Fibroblast of skin of abdomen (primary cell): Measurements from ENCODE around the gene MAPK8IP1.

Experiments
- DNase-seq: peaks from one replicate; pipeline ENCODE4 v3.0.0-alpha.2; 2013

The MAPK8IP1 gene

DNA sequence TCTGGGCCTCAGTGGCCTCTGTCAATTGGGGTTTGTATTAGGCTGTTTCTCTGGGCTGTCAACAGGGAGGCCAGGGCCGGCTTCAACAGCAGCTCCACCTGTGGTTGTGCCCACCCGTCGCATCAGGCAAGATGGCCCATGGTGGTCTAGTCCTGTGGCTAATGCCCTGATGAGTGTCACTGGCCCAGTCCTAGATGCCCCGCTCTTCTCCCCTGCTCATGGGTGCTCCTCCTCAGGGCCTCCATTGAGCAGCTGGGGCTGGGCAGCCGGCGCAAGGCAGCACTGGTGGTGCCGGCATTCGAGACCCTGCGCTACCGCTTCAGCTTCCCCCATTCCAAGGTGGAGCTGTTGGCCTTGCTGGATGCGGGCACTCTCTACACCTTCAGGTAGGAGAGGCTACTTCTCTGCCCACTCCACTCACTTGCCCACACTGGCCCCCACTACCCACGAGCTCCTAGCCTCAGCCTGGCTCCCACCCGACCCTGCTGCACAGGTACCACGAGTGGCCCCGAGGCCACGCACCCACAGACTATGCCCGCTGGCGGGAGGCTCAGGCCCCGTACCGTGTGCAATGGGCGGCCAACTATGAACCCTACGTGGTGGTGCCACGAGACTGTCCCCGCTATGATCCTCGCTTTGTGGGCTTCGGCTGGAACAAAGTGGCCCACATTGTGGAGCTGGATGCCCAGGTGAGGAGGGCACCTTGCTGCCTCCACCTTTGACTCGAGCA lies 42.4 kb downstream of the MAPK8IP1 start:
- DNase-seq: no peak

DNA sequence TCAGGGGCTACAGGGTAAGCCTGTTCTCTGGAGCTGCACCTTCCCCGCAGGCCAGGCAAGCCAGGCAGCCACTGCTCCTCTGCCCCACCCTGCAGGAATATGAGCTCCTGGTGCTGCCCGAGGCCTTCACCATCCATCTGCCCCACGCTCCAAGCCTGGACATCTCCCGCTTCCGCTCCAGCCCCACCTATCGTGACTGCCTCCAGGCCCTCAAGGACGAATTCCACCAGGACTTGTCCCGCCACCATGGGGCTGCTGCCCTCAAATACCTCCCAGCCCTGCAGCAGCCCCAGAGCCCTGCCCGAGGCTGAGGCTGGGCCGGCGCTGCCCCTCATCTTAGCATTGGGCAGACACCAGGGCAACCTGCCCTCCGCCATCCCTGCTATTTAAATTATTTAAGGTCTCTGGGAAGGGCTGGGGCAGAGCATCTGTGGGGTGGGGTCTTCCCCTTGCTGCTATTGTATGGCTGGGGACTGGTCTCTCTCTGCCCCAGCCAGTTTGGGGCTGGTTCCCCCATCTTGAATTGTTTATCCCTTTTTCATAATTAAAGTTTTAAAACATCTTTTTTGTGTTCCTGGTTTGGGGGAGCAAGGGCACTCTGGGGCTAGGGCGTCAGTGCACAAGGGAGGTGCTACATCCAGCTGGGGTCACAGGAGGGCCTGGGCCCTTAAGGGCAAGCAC lies 43.2 kb downstream of the MAPK8IP1 start:
- no peak for DNase-seq

DNA sequence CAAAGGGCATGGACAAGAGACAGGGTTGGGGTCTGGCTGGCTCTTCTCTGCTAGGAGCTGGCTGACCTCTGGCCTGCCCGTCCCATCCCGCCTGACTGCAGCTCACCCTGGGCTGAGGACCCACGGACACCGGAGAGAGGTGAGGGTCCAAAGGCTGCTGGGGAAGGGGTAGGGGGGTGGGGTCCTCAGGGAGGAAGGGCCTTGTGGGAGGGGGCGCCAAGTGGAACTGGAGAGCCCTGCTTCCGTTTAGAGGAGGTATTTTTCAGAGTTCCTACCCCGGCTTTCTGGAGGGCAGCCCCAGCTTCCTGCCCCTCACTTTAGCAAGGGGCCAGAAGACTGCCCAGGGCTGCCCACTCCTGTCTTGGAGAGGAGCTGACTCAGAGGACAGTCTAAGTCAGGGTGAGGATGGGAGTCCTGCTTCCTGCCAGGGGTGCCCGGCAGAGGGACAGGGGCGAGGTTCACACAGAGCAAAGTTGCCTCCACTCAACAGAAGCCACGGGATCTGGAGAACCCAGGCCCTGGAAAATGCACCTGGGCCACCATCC lies 44.1 kb downstream of the MAPK8IP1 start:
- no peak for DNase-seq

DNA sequence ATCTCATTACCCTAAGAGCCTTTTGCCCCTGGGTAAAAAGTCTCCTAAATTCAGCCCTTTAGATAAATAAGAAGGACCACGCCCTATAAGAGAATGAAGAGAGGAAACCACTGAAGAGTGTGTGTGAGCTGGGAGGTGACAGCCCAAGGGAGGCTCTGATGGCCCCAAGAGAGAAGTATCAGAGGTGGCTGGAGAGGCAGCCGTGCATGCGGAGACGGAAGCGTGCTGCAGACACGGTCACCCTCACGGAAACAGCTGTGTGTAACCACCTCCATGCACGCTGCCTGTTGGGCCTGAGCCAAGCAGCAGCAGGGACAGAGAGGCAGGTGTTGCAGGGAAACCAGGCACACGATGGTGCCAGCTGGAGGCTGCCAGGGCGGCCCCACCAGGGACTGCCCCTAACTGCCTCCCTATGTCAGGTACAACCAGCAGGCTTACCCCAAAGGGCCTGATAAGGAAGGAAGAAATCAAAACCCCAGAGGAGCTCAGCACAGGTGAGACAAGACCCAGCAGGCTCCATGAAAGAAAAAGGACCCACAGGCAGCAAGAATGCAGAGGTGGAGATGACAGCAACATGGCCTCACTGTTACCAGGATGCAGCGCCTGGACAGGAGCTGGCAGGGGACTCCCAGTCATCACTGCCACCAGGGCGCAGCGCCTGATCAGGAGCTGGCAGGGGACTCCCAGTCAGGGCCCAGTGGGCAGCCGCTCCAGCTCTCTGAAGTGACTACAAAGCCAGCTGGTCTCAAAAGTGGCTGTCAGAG lies 44.8 kb downstream of the MAPK8IP1 start:
- no peak for DNase-seq

DNA sequence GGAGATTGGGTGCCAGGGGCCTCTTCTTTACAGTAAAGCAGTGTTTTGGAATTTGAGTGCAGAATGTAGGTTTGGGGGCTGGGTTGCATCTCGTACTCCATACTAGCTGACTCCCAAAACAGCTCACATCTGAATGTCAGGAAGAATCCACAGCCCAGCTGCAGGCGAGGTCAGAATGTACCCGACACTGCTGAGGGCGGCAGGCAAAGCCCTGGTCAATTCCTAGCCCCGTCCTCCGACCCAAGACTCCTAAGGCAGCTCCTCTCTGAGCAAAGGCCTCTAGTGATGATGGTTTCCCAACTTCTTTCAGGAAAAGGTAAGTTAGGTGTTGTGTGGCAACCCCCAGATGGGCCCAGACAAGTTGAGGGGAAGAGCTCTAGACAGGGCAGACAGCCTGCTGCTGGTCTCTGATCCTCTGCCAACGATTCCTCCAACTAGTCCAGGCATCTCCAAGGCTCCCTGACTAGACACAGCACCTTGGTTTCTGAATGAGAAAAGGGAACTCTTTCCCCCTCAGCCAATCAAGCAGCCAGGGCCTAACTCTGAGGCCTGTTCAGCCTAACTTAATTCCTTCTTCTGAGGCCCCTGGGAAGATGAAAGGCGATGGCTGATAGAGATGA lies 45.6 kb downstream of the MAPK8IP1 start:
- DNase-seq: no peak

DNA sequence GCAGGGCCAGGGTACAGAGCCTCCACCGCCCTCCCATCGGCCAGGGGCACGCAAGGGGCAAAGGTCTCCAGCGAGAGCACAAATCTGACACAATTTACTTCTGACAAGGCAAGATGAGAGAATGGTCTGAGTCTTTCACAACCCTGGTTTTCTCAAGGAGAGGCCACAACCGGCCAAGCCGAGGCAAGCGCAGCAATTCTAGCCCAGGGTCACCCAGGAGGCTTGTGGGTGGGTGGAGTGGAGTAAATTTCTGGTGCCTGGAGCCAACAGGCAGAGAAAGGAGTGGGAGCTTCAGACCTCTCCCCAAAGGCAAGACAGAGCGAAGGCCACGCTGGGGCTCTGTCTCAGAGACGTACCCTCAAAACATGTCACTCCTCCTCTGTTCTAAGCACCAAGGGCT lies 46.3 kb downstream of the MAPK8IP1 start:
- no peak for DNase-seq

DNA sequence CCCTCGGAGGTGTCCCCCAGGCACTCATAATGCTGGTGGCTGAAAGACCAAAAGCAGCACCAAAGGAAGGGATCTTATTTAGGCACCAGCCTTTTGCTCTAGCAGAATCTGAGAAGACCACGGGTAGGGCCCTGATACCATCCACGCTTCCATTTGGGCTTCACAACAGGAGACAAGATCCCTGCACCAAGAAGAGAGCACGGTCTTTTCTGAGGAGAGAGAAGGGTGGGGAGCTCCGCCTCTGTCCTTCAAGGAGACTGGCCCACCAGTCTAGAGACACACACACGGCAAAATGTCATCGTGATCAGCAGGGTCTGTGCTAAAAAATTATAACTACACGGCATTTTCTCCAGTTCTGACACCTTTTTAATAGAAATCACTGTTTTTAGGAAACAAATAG lies 46.8 kb downstream of the MAPK8IP1 start:
- DNase-seq: no peak

DNA sequence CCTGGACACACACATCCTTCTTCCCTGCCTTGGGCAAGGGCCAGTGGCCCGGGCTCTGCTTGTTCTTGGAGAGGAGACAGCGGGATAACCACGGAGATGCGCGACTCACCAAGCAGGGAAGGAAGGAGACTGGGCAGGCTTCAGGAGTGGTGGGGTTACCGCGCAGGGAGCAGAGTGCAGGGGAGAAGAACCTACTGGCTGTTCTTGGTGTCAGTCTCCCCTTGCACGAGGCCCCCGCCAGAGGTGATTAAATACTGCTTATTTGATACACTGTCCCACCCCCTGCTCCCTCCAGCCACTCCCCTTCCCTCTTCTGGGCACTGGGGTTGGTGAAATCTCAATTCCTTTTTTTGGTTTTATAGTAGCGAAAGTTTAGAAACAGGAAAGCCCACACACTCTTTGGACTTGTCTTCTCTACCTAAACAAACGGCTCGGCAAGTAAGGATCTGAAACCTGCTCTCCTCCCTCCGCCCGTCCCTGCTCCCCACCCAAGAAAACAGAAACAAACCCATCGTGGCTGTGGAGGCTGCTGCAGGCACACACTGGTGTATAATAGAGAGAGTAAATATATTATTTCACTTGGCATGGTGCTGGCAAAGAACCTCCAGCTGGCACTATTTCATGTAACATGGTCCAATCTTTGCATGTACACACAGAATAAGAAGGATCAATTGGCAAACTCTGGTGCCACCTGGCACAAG lies 47.8 kb downstream of the MAPK8IP1 start:
- DNase-seq: peak; percentile 52

DNA sequence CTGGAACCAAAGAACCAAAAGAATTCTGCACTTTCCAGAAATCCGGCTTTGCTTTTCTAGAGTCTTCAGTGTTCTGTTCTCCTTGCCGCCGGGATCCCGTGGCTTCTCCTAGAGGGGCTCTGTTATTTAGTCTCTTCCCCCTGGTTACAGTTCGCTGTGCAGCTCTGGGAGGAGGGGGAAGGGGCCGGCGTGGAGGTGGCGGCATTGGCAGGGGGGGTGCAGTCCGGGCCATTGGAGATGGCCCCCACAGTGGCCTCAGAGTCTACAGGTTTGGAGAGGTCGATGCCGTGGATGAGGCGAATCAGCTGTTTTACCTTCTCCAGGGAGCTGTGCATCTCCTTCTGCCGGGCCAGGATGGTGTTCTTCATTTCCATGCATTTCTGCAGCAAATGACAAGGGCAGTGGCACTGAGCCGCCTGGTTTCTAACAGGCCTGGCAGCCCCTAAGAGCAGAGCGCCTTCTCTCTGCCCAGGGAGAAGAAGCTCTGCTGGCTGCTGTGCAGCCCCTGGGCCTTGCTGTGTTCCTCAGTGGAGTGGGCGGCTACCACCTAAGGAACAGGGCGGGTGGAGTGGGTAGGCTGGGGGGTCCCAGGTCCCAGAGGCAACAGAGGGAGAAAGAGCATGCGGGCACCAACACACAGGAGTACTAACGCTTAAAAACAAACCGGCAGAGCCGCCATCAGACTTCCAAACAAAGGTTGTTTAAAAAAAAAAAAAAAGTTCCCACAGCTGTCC lies 48.6 kb downstream of the MAPK8IP1 start:
- DNase-seq: no peak

DNA sequence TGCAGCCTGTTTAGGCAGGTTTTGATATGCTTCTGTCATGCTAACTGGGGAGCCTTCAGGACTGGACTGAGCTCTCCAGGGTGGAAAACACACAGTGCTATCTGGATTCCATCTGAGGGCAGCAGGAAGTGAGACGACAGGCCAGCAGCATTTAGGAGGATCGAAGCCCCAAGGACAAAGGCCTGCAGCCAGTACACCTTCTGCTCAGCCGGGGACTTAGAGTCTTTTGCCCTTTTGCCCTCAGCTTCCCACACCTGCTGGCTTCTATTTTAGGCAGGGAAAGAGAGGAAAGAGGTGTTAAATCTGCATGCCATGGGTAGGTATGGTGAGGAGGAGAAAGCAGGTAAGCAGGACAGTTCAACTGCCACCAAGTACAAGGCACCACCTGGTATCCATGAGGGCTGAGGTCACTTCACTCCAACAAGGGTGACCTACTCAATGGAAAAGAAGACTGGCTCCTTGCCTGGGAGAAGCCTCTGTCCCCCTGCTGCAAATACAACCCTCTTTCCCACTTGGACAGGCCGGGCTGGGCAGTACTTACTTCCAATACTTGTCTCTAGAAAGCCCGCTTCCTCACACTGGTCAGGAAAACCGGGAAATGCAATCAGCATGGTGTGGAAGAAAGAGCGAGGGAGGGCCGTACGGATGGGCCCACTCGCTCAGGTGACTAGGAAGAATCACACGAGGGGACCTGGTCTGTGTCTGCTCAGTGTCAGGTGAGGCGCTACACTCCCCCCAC lies 49.3 kb downstream of the MAPK8IP1 start:
- no peak for DNase-seq

DNA sequence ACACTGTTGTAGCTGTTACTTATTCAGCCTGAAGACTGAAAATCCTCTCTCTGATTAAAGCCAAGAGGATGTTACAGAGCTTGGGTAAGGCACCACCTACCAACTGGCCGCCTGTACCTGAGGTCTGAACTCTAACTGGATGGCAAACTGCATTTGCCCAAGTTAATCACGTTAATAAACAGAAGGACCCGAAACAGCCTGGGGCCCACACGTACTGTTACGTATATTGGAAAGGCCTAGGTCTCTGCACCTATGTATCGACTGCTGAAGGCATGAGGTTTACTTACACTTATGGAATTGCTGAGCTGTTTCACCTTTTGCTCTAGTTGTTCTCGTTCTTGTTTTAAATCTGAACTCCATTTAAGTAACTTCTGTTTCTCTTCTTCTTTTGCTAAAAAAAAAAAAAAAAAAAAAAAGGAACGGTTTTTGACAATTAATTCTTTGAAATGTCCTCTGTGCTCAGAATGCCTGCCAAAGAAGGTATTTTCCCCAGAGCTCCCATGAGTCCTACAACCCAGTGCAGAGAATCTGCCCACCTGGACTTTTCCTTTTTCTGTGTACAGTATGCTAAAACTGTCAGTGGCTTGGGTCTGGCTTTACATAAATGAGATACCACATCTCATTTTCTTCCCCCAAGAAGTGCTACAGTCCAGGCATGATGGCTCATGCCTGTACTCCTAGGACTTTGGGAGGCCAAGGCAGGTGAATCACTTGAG lies 50.1 kb downstream of the MAPK8IP1 start:
- no peak for DNase-seq

DNA sequence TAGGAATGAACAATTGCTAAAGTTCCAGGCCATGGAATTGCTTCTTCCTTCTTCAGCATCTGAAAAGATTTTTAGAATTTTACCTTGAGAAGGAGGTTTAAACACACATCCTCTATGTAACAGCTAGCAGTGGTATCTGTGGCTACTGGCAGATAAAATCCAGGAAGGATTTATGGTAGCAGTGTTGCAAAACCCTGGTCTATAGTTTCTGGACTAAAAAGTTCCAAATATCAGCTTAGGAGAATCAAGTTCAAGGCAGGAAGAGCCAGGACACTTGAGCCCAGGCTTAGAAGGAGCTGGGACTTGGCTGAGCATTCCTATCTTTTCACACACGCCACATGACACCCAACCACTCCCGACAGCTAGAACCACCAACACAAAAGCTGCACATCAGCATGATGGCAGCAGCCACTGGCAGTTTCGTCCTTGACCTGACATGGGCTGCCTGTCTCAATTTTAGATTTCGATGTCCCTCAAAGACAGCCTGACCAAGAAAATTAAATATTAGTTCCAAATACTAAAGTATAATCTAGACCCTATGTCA lies 51.1 kb downstream of the MAPK8IP1 start:
- DNase-seq: no peak

DNA sequence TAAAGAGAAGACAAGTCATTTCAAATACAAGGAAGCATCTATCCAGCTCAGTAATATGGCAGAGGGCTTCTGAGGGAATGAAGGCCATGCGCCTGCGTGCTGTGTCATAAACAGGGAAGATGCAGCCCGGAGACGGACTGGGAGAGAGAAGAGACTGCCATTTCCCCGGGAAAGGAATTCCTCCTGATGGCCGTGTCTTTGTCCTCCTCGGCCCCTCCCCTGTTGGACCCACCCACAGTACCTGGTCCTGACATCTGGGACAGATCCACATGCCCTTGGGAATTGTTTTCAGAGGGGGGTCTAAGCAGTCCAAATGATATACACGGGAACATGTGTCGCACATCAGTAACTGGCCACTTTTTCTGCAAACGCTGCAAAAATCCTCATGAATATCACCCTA lies 52.5 kb downstream of the MAPK8IP1 start:
- DNase-seq: no peak

DNA sequence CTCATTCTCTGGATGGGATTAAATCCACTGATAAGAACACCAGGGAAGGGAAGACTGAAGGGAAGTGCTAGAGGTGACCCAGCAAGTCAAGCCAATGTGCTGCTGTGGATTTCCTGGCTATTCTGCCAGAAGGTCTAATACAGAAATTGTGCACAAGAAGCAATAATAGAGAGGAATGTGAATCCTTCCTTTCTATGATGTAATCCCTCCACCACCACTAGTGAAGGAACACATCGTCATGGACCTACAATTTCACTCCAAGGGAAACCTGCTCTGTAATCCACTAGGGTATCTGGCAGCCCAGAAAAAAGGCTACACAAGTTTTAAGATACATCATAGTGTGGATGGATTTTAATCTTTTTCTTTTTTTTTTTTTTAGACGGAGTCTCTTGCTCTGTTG lies 54.4 kb downstream of the MAPK8IP1 start:
- DNase-seq: peak; percentile 18

DNA sequence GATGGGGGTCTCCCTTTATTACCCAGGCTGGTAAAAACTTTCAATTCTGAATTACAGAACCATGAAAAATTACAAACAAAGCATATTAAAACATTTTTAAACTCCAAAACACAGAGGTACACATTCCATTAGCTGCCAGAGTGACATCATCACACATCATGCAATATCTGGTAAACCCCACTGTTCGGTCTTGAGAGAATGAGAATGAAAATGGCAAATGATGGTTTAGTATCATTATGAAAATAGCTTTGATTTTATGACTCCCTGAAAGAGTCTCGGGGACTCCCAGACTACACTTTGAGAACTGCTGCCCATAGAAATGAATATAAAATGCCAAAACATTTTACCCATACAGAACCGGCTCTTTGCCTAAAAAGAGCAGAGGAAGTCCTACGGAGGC lies 55.8 kb downstream of the MAPK8IP1 start:
- DNase-seq: no peak

DNA sequence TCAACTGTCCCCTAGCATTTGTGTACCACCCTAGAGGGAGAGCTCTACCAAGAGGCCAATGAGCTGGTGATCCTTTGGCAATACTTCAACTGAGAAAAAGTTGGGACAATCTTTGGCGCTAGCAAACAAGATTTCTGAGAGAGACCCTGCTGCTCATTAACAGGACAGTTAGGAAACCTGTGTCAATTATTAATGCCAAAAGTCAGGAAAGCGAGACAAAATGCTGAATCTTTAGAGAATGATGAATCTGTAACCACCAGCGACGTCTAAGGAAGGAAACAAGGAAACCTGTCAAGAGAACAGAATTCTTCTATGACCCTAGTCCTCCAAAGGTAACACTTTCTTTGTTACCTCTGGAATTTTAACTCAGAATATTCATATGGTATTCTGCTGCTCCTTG lies 56.9 kb downstream of the MAPK8IP1 start:
- no peak for DNase-seq

DNA sequence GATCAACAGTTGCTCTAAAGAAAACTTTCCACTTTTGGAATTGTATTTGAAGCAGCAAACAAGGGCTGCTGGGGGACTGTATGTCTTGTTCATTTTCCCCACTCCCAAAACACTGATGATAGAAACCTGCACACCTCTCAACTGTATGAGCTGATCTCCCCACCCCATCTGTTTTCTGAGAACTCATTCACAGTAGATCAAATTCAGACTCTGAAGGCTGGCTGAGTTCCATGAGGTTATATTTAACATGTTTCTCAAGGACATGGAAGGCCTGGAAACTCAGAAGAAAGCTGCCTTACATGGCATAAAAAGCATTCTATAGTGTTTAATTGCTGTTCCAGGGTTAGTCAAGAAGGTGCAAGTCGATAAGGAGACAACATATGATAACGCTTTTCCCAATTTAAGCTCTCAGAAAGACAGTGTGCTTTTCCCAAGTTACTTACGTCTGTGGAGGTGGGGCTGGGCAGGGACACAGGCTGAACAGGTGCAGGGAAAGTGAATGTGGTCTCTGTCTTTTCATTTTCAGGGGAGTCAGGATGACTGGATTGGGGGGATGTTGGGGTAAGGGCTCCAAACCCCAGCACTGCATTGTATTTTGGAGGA lies 60.0 kb downstream of the MAPK8IP1 start:
- no peak for DNase-seq

DNA sequence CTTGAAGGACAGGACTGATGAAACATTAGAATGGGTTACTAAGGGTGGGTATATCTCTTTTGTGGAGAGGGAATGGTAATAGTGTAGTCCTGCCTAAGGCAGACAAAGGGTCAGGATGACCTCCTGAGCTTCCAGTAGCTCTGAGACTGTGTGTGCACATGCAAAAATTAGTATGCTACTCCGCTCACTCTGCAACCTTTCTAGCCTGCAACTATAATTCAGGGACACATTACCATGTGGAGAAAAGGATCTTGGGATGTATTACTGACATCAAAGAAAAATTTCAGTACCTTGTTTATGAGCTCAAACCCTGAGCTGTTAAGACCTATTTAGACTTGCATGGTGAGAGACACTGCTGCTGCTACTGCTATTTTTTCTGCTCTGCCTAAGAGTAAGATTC lies 62.4 kb downstream of the MAPK8IP1 start:
- no peak for DNase-seq

DNA sequence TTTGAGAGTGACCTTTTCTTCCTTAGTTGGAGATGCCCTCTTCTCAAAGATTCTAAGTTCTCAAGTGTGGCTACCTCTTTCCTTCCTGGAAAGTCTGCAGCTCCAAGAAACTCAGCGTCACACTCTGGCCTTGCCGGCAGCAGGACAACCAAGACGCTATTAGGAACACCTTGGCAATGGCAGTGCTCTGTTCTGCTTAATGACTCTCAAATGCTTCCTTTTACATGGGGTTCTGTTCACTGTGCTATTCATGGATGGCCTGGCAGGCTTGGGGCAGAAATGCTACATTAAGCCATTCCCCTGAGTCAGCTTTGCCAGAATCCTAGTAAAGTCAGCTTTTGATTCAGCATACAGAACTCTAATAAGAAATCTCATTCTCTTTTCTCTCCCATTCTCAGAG lies 62.9 kb downstream of the MAPK8IP1 start:
- DNase-seq: no peak
